Cardiac septum (tissue), 1 donor: ENCODE data around the gene DOCK7. TPM values are rescaled to one million over a fixed set of nuclear protein-coding genes. Genes with fewer than 3 reads are reported as not detected.

Experiments used
- total RNA-seq: library from RNA; stranded (reverse); fragmentation: NEBNext Ultra II Directional; extraction: Animal tissue kit (Norgen Biotek cat#: 25700); gene quantifications from one replicate; pipeline ENCODE4 v1.2.1, GENCODE V29; 2021
- donor health status: DM: no; HTN: no; CAD: no.

DOCK7 gene
- total RNA-seq, 1 donor from 2014 or later: 12.8 TPM

Other genes starting within 250 kb of the DOCK7 start
- gene ANGPTL3, start 90.9 kb downstream of the DOCK7 start, total RNA-seq: not detected
- 7.6 TPM for gene ATG4C, start 95.7 kb upstream of the DOCK7 start, total RNA-seq